ENCODE measurements around the gene CEP89. TPM values are rescaled to one million over a fixed set of nuclear protein-coding genes. Genes with fewer than 3 reads are reported as not detected.

CEP89 gene
- total and polyA plus RNA-seq, 2 of the 4 experiments (the other 2 are of a cell fraction): 7.2 to 17.4 TPM

DNA sequence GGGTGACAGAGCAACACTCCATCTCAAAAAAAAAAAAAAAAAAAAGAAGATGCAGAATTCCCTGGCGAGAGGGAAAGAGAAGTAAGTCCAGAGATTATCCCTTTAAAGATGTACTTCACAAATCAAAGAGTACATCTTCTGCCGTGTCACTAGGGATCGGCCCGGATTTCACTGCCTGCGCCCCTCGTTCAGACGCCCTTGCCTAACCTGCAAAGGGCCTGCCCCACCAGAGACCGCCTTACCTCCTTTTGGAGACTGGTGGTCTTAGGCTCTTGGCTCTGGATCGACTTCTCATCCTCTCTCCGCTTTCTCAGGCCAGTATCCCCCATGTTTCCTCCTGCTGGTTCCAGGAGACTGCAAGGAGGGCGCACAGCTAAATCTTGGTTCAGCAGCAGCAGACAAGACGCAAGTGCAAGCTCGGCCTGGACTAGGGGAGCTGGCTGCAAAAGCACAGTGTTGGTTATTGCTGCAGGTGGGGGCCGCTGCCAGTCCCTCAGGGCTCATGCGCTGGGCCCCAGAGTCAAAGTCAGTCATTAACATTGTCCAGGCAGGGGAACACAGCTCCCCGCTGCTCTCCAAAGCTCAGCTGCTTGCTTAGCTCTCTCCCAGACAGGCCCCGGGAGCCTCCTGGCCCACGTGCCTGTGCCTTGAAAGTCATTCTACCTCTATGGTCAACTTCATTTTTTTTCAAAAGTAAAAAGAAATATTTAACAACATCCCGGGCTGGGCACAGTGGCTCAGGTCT, 103.4 kb downstream of the CEP89 start:
- no peaks in the 10 kb centered on the region for H3K4me1 ChIP-seq (ENCODE audit: control insufficient read depth, insufficient read depth, low read length)
- no peak overlapping the region for H2BK5ac ChIP-seq (ENCODE audit: low read depth, low read length, poor library complexity, severe bottlenecking)
- no peak overlapping the region for H3K4me3 ChIP-seq (ENCODE audit: insufficient read depth, low read depth, low read length)
- 78% methylated on average over 10 of the region's 19 CpGs; no CpG with 5 or more reads in 1 of the 2 experiments for WGBS, 2 experiments (ENCODE audit: extremely low coverage in 2 of 2, insufficient read length in 1 of 2)
- H2AFZ ChIP-seq (replicated peaks; ENCODE audit: low read length, poor library complexity): no peak overlapping the region
- no peak overlapping the region for H3K9ac ChIP-seq (ENCODE audit: low read depth, low read length)
- TF ChIP-seq NFE2L2 (IDR thresholded peaks at IDR 0.05; ENCODE audit: low read depth, low read length) (no peak), FOS (IDR thresholded peaks at IDR 0.05; ENCODE audit: low read depth, low read length) (no peak), RFX5 (IDR thresholded peaks at IDR 0.05; ENCODE audit: low read depth, low read length) (no peak), RAD21 (IDR thresholded peaks at IDR 0.05; ENCODE audit: low read length) (no peak), CTCF (conservative IDR thresholded peaks at IDR 0.05; ENCODE audit: low read depth, low read length) (no peak), BHLHE40 (IDR thresholded peaks at IDR 0.05; ENCODE audit: low read depth, low read length) (no peak), POLR2A (IDR thresholded peaks at IDR 0.05; ENCODE audit: low read depth, low read length) (no peak), RCOR1 (IDR thresholded peaks at IDR 0.05; ENCODE audit: insufficient replicate concordance, low read length) (no peak), CEBPB (IDR thresholded peaks at IDR 0.05; ENCODE audit: low read depth, low read length) (no peak), MAFK (IDR thresholded peaks at IDR 0.05; ENCODE audit: low read depth, low read length) (no peak), MAZ (IDR thresholded peaks at IDR 0.05; ENCODE audit: borderline replicate concordance, low read depth, low read length) (no peak), SMC3 (IDR thresholded peaks at IDR 0.05; ENCODE audit: low read depth, low read length) (no peak), MXI1 (IDR thresholded peaks at IDR 0.05; ENCODE audit: borderline replicate concordance, low read depth, low read length) (no peak)
- TF ChIP-seq, protein P1, sequence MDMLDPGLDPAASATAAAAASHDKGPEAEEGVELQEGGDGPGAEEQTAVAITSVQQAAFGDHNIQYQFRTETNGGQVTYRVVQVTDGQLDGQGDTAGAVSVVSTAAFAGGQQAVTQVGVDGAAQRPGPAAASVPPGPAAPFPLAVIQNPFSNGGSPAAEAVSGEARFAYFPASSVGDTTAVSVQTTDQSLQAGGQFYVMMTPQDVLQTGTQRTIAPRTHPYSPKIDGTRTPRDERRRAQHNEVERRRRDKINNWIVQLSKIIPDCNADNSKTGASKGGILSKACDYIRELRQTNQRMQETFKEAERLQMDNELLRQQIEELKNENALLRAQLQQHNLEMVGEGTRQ (IDR thresholded peaks at IDR 0.05; ENCODE audit: low read depth, low read length): no peak
- TF ChIP-seq, protein P2, sequence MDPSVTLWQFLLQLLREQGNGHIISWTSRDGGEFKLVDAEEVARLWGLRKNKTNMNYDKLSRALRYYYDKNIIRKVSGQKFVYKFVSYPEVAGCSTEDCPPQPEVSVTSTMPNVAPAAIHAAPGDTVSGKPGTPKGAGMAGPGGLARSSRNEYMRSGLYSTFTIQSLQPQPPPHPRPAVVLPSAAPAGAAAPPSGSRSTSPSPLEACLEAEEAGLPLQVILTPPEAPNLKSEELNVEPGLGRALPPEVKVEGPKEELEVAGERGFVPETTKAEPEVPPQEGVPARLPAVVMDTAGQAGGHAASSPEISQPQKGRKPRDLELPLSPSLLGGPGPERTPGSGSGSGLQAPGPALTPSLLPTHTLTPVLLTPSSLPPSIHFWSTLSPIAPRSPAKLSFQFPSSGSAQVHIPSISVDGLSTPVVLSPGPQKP (IDR thresholded peaks at IDR 0.05; ENCODE audit: borderline replicate concordance, low read depth, low read length): no peak
- H3K27me3 ChIP-seq (ENCODE audit: control insufficient read depth, insufficient read depth, low read length): no peaks in the 10 kb centered on the region
- POLR2A ChIA-PET (ENCODE audit: unreplicated experiment): no interaction called here
- DNase-seq (no peak), ATAC-seq (ENCODE audit: low read depth) (no peak)
- no peaks in the 10 kb centered on the region for H3K9me1 ChIP-seq (ENCODE audit: insufficient read depth, low read length)
- no peaks in the 10 kb centered on the region for H3K79me1 ChIP-seq (ENCODE audit: low read depth in 1 of 2, low read length in 2 of 2)
- no peak overlapping the region for H3K4me2 ChIP-seq (ENCODE audit: low read depth, low read length)
- no peak overlapping the region for H3K18ac ChIP-seq (ENCODE audit: low read depth, low read length)
- no peak overlapping the region for H3K14ac ChIP-seq (replicated peaks; ENCODE audit: low read depth, low read length)
- no peak overlapping the region for H3K4ac ChIP-seq (ENCODE audit: low read depth, low read length)
- H3K36me3 ChIP-seq (ENCODE audit: control insufficient read depth, insufficient read depth, low read length): no peaks in the 10 kb centered on the region
- no peak overlapping the region for H2AK9ac ChIP-seq (replicated peaks; ENCODE audit: low read depth, low read length, poor library complexity)
- no peaks in the 10 kb centered on the region for H3K9me3 ChIP-seq (ENCODE audit: control insufficient read depth, insufficient read depth, low read length)
- dilution Hi-C loops (cut with HindIII; ENCODE audit: low sequenced_read_pairs, unreplicated experiment): no loop called here
- H4K91ac ChIP-seq (ENCODE audit: insufficient read depth, low read depth, low read length): no peak overlapping the region
- BruUV-seq (replicated peaks): no TSS peak
- H2AK5ac ChIP-seq (ENCODE audit: low read depth, low read length): no peak overlapping the region
- H3K27ac ChIP-seq (ENCODE audit: insufficient read depth, low read length): no peak overlapping the region
- H2BK20ac ChIP-seq (ENCODE audit: low read depth, low read length): no peak overlapping the region
- H3K23ac ChIP-seq (ENCODE audit: low read depth, low read length): no peak overlapping the region
- H4K5ac ChIP-seq (ENCODE audit: low read depth, low read length): no peak overlapping the region
- no peak overlapping the region for H3K56ac ChIP-seq (ENCODE audit: extremely low read depth, insufficient read depth, low read length)
- intact Hi-C loops (cut with micrococcal nuclease): no loop called here
- H2BK15ac ChIP-seq (ENCODE audit: low read depth, low read length): no peak overlapping the region
- H4K20me1 ChIP-seq (ENCODE audit: insufficient read depth, low read length): no peaks in the 10 kb centered on the region
- CTCF ChIA-PET: no interaction called here
- no peak overlapping the region for H2BK120ac ChIP-seq (ENCODE audit: low read depth, low read length)
- no peak overlapping the region for H4K8ac ChIP-seq (ENCODE audit: low read depth in 2 of 2, low read length in 2 of 2)
- in situ Hi-C loops (cut with MboI; ENCODE audit: low sequenced_read_pairs): no loop called here

Data from IMR-90 (cell line).